WTC11 (cell line): ENCODE measurements around the gene FBXO9. TPM values are rescaled to one million over a fixed set of nuclear protein-coding genes. Genes with fewer than 3 reads are reported as not detected.
"Not testable (repeated sequence)": the region's sequence is repeated elsewhere in the genome, so short reads cannot be mapped to it uniquely, and the experiment has no call there.

Experiments
- ATAC-seq: fragments of 200-7000 bp; cut with Tn5 transposase; 2 replicates; pipeline ENCODE4 v1.10.0; 2021; ENCODE audit warnings: mild to moderate bottlenecking, moderate library complexity
- CTCF ChIA-PET: fragments of 300-600 bp; sonication (Branson Sonifier 250); formaldehyde crosslinking; loops from one replicate; lab custom pipeline; 2021; ENCODE audit warnings: antibody characterized with exemption; lab: Charles Lee
- POLR2A ChIA-PET: fragments of 350-600 bp; sonication (Branson Sonifier 250); formaldehyde crosslinking; loops from one replicate; lab custom pipeline; 2021; ENCODE audit warnings: antibody characterized with exemption; lab: Charles Lee
- DNase-seq: peaks from one replicate; pipeline ENCODE4 v3.0.0; 2021; ENCODE audit warnings: low spot score
- H3K27ac Mint-ChIP-seq: 2 replicates; pipeline ENCODE4 v1.8.0; 2021; ENCODE audit warnings: mixed read lengths
- H3K27me3 Mint-ChIP-seq: 2 replicates; pipeline ENCODE4 v1.8.0; 2021; ENCODE audit warnings: low read depth, mild to moderate bottlenecking, moderate library complexity, mixed read lengths
- H3K36me3 Mint-ChIP-seq: 2 replicates; pipeline ENCODE4 v1.8.0; 2021; ENCODE audit warnings: mixed read lengths
- H3K4me1 Mint-ChIP-seq: 2 replicates; pipeline ENCODE4 v1.8.0; 2022; ENCODE audit warnings: mixed read lengths
- H3K4me3 Mint-ChIP-seq: 2 replicates; pipeline ENCODE4 v1.8.0; 2021; ENCODE audit warnings: mild to moderate bottlenecking, moderate library complexity, mixed read lengths
- H3K9me3 Mint-ChIP-seq: 2 replicates; pipeline ENCODE4 v1.8.0; 2021; ENCODE audit warnings: mixed read lengths
- ATF3 ChIP-seq: sonication (generic); formaldehyde crosslinking; conservative IDR thresholded peaks from 2 replicates; pipeline ENCODE4 v1.8.1; 2022; ENCODE audit warnings: mild to moderate bottlenecking, missing genetic modification reagents
- ELF4 ChIP-seq: sonication (generic); formaldehyde crosslinking; IDR thresholded peaks from 2 replicates; pipeline ENCODE4 v1.8.1; 2022; ENCODE audit warnings: low read depth, mild to moderate bottlenecking, moderate library complexity, missing genetic modification reagents
- NFATC4 ChIP-seq: fragments of 250-450 bp; sonication (Bioruptor Pico); IDR thresholded peaks from 2 replicates; pipeline ENCODE4 v1.9.0; 2021; ENCODE audit warnings: mild to moderate bottlenecking
- NR2C2 ChIP-seq: sonication (generic); formaldehyde crosslinking; IDR thresholded peaks from 2 replicates; pipeline ENCODE4 v1.8.0; 2022; ENCODE audit warnings: mild to moderate bottlenecking, missing genetic modification reagents
- PRDM15 ChIP-seq: sonication (generic); formaldehyde crosslinking; IDR thresholded peaks from 2 replicates; pipeline ENCODE4 v1.8.0; 2022; ENCODE audit warnings: missing genetic modification reagents
- PRRX2 ChIP-seq: fragments of 250-450 bp; sonication (Bioruptor Pico); IDR thresholded peaks from 2 replicates; pipeline ENCODE4 v1.8.0; 2021; ENCODE audit warnings: mild to moderate bottlenecking
- RELA ChIP-seq: sonication (generic); formaldehyde crosslinking; IDR thresholded peaks from 2 replicates; pipeline ENCODE4 v1.8.1; 2022; ENCODE audit warnings: missing genetic modification reagents, mild to moderate bottlenecking, borderline replicate concordance
- SMAD3 ChIP-seq: sonication (generic); formaldehyde crosslinking; IDR thresholded peaks from 2 replicates; pipeline ENCODE4 v1.8.0; 2022; ENCODE audit warnings: missing genetic modification reagents, mild to moderate bottlenecking, borderline replicate concordance
- SMAD4 ChIP-seq: sonication (generic); formaldehyde crosslinking; IDR thresholded peaks from 2 replicates; pipeline ENCODE4 v1.8.0; 2022; ENCODE audit warnings: mild to moderate bottlenecking, missing genetic modification reagents
- ZBTB21 ChIP-seq: sonication (generic); formaldehyde crosslinking; IDR thresholded peaks from 2 replicates; pipeline ENCODE4 v1.8.1; 2023; ENCODE audit warnings: mild to moderate bottlenecking, missing genetic modification reagents, borderline replicate concordance
- ZMAT4 ChIP-seq: fragments of 250-450 bp; sonication (Bioruptor Pico); IDR thresholded peaks from 2 replicates; pipeline ENCODE4 v1.9.0; 2021; ENCODE audit warnings: mild to moderate bottlenecking
- ZNF138 ChIP-seq: sonication (generic); formaldehyde crosslinking; conservative IDR thresholded peaks from 2 replicates; pipeline ENCODE4 v1.8.1; 2022; ENCODE audit warnings: mild to moderate bottlenecking, moderate library complexity, missing genetic modification reagents
- ZNF263 ChIP-seq: sonication (generic); formaldehyde crosslinking; IDR thresholded peaks from 2 replicates; pipeline ENCODE4 v1.8.1; 2022; ENCODE audit warnings: low read depth, mild to moderate bottlenecking, moderate library complexity, missing genetic modification reagents
- ZNF317 ChIP-seq: sonication (generic); formaldehyde crosslinking; IDR thresholded peaks from 2 replicates; pipeline ENCODE4 v1.8.1; 2023; ENCODE audit warnings: low read depth, mild to moderate bottlenecking, moderate library complexity, missing genetic modification reagents, borderline replicate concordance
- ZNF396 ChIP-seq: fragments of 250-450 bp; sonication (Bioruptor Pico); IDR thresholded peaks from 2 replicates; pipeline ENCODE4 v1.8.0; 2021; ENCODE audit warnings: mild to moderate bottlenecking, moderate library complexity, borderline replicate concordance
- total RNA-seq: library from RNA; stranded (reverse); gene quantifications from 3 replicates; pipeline ENCODE4 v1.2.3, GENCODE V29; 2021

The FBXO9 gene
- total RNA-seq, 1 experiment from 2014 or later: 54.4 TPM

DNA sequence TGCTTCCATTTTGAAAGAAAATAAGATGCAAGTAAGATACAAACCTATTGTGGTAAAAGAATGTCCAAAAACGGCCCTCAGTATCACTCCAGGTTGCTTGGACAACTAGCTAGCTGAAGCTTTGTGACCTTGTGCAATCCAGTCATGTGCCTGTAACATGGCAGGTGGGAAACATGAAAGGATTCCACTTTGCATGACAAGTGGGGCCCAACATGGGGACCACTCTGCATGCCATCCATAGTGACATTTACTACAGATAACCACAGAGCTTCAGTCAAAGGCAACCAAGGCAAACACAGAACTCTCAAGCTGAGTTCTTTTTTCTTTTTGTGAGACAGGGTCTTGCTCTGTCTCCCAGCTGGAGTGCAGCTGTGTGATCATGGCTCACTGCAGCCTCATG, 15.8 kb upstream of the FBXO9 start (continued):
- TF ChIP-seq ZBTB21 (CRISPR knock-in tag): no peak
- TF ChIP-seq SMAD4 (CRISPR knock-in tag): no peak
- TF ChIP-seq NFATC4 (CRISPR knock-in tag): no peak
- TF ChIP-seq ZNF396: no peak

DNA sequence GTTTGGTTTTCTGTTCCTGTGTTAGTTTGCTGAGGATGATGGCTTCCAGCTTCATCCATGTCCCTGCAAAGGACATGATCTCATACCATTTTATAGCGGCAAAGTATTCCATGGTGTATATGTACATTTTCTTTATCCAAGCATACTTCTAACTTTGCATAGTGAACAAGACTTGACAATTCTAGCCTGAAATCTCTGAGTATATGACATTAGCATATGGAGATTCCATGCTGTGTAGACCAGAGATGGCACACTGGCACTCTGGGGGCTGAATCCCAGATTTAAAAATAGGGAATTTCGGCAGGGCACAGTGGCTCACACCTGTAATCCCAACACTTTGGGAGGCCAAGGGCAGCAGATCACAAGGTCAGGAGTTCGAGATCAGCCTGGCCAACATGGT, 13.1 kb upstream of the FBXO9 start:
- ATAC-seq, H3K27me3 Mint-ChIP-seq, H3K4me1 Mint-ChIP-seq, H3K36me3 Mint-ChIP-seq, POLR2A ChIA-PET, CTCF ChIA-PET, H3K27ac Mint-ChIP-seq, H3K9me3 Mint-ChIP-seq, DNase-seq, H3K4me3 Mint-ChIP-seq: not testable (repeated sequence)

DNA sequence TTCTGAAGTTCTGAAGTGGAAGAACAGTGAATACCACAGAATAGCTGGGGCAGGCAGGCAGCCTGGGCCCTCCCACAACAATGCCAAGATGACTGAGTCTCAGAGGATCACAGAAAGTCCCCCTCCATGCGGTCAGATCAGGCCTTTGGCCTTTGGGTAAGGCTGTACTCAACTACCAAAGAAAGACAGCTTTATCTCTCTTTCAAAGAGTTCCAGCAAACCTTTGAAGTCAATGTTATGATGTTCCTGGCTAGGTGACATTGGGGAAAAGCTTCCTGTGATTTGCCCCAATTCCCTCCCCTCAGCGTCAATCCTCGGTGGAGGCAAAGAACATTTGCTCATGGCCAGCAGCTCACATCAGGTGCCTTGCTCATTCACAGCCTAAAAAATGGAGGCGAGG, 10.7 kb upstream of the FBXO9 start:
- TF ChIP-seq ATF3 (CRISPR knock-in tag) (no peak), ELF4 (CRISPR knock-in tag) (no peak), NR2C2 (CRISPR knock-in tag) (no peak)
- Mint-ChIP-seq H3K4me1 (peaks cover 13% of the 10 kb centered on the region), H3K4me3 (no peak overlapping the region), H3K27me3 (no peaks in the 10 kb centered on the region), H3K36me3 (peaks cover 9% of the 10 kb centered on the region), H3K27ac (no peak overlapping the region), H3K9me3 (peaks cover 8% of the 10 kb centered on the region)
- CTCF ChIA-PET: no interaction called here
- ATAC-seq (no peak), DNase-seq (no peak)
- POLR2A ChIA-PET: no interaction called here

- no peak for TF ChIP-seq PRRX2 (CRISPR knock-in tag)
- no peak for TF ChIP-seq ZMAT4 (CRISPR knock-in tag)
- TF ChIP-seq ZNF138 (CRISPR knock-in tag): no peak
- TF ChIP-seq SMAD3 (CRISPR knock-in tag): no peak
- TF ChIP-seq ZNF263 (CRISPR knock-in tag): no peak
- no peak for TF ChIP-seq ZNF317 (CRISPR knock-in tag)
- TF ChIP-seq PRDM15: no peak
- no peak for TF ChIP-seq RELA (CRISPR knock-in tag)
- peaks cover 8% of the 10 kb centered on the region for H3K9me3 Mint-ChIP-seq
- POLR2A ChIA-PET: interaction anchor here (0.6 kb wide), 1 partner anchor 9 kb away, joined by 6 read pairs; no protein-coding TSS in a partner anchor
- H3K27ac Mint-ChIP-seq: no peak overlapping the region
- H3K4me1 Mint-ChIP-seq: peaks cover 23% of the 10 kb centered on the region
- no peak for DNase-seq
- H3K27me3 Mint-ChIP-seq: no peaks in the 10 kb centered on the region
- CTCF ChIA-PET: interaction anchor here (0.7 to 1.6 kb wide), 3 partner anchors 58 to 60 kb away, joined by 3 to 7 read pairs (median 3); partner anchors contain the start of gene GSTA4
- H3K36me3 Mint-ChIP-seq: peaks cover 9% of the 10 kb centered on the region
- H3K4me3 Mint-ChIP-seq: no peak overlapping the region
- no peak for ATAC-seq
Measured at GRCh38 chr6:53055873-53056272, 9.3 kb upstream of the FBXO9 start.

- Mint-ChIP-seq H3K9me3 (peaks cover 8% of the 10 kb centered on the region), H3K27me3 (no peaks in the 10 kb centered on the region), H3K27ac (no peak overlapping the region)
- CTCF ChIA-PET: interaction anchor here (1.6 kb wide), 1 partner anchor 60 kb away, joined by 7 read pairs; no protein-coding TSS in a partner anchor
- DNase-seq: no peak
- TF ChIP-seq ZBTB21 (CRISPR knock-in tag): no peak
- TF ChIP-seq, all 79 proteins: peak for 0
- H3K36me3 Mint-ChIP-seq: peaks cover 8% of the 10 kb centered on the region
- no peak overlapping the region for H3K4me3 Mint-ChIP-seq
- POLR2A ChIA-PET: no interaction called here
- ATAC-seq: no peak
- H3K4me1 Mint-ChIP-seq: peaks cover 24% of the 10 kb centered on the region
Measured at GRCh38 chr6:53056273-53056672, 8.9 kb upstream of the FBXO9 start.
